Sigmoid colon (tissue), 4 donors: ENCODE measurements around the gene CDC73.

ENCODE experiments used
- EP300 ChIP-seq, 4 donors: sonication (generic); formaldehyde crosslinking; IDR thresholded peaks; one replicate each; pipeline ENCODE4 v1.6.1; 2017; ENCODE audit warnings: antibody characterized with exemption in 4 of 4
- POLR2A ChIP-seq, 2 donors: fragments of 450-650 bp; IDR thresholded peaks; one replicate each; pipeline ENCODE4 v1.6.1; 2016; ENCODE audit warnings: antibody characterized with exemption in 2 of 2, mild to moderate bottlenecking in 2 of 2, moderate library complexity in 2 of 2
- POLR2AphosphoS5 ChIP-seq, 4 donors: sonication (generic); formaldehyde crosslinking; IDR thresholded peaks; one replicate each; pipeline ENCODE4 v1.6.1; 2017; ENCODE audit warnings: antibody characterized with exemption in 4 of 4
- TF ChIP-seq, protein P1 (sequence below), 4 experiments: fragments of 450-650 bp in 3 of 4; fragments of 200-600 bp in 1 of 4; IDR thresholded peaks; one replicate each; pipeline ENCODE4 v1.5.1; 2016 to 2019; ENCODE audit warnings: antibody characterized with exemption in 4 of 4, mild to moderate bottlenecking in 3 of 4, moderate library complexity in 2 of 4

DNA sequence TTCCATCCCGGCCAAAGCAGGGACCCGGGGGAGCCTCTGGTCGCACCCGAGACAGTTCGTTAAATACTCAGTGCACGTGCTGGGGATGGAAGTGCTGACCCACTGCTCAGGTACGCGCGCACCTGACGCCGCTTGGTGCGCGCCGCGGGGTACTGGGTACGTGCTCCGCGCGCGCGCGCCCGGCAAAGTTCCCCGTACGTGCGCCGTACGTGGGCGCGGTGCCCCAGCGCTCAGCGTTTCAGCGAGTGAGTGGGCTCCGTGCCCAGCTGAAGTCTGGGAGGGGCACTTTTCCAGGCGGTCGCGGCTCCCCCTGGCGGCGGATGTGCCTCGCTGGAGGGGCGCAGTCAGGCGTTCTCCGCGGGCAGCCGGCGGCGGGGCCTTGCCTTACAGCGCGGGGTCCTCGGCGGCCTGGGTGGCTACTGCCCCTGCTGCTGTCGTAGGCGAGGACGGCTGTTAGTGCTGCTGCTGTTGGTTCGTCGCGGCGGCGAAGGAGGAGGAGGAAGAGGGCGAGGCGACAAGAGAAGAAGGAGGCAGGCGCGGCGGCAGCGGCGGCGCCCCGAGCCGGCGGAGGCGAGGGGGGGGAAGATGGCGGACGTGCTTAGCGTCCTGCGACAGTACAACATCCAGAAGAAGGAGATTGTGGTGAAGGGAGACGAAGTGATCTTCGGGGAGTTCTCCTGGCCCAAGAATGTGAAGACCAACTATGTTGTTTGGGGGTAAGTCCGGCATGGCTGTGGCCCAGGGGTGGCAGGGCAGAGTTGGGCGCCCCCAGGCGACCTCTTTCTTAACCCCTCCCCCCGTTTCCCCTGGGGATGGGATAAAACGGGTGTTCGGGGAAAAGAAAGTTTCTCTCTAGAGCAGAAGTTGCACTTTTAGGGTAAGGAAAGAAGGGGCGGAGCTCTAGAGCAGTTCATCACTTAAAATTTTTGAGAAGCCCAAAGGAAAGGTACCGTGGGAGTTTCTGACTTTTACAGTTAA, at the start of gene CDC73:
- TF ChIP-seq, protein P1, sequence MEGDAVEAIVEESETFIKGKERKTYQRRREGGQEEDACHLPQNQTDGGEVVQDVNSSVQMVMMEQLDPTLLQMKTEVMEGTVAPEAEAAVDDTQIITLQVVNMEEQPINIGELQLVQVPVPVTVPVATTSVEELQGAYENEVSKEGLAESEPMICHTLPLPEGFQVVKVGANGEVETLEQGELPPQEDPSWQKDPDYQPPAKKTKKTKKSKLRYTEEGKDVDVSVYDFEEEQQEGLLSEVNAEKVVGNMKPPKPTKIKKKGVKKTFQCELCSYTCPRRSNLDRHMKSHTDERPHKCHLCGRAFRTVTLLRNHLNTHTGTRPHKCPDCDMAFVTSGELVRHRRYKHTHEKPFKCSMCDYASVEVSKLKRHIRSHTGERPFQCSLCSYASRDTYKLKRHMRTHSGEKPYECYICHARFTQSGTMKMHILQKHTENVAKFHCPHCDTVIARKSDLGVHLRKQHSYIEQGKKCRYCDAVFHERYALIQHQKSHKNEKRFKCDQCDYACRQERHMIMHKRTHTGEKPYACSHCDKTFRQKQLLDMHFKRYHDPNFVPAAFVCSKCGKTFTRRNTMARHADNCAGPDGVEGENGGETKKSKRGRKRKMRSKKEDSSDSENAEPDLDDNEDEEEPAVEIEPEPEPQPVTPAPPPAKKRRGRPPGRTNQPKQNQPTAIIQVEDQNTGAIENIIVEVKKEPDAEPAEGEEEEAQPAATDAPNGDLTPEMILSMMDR (IDR thresholded peaks at IDR 0.05), result peak; percentile 82 to 99 (median 94)
- peak; percentile 80 for TF ChIP-seq POLR2A (IDR thresholded peaks at IDR 0.05)
- peak; percentile 91 to 96 (median 94) for TF ChIP-seq POLR2AphosphoS5 (IDR thresholded peaks at IDR 0.05)
- TF ChIP-seq EP300 (IDR thresholded peaks at IDR 0.05), result peak in 2 of 4 donors; percentile 47 to 49
